HK-2 (cell line): ENCODE results near the gene NEK4.

Experiments used
- DNase-seq: peaks from one replicate; pipeline ENCODE4 v3.0.0-alpha.2; 2018; ENCODE audit not compliant: unreplicated experiment

NEK4 gene

DNA sequence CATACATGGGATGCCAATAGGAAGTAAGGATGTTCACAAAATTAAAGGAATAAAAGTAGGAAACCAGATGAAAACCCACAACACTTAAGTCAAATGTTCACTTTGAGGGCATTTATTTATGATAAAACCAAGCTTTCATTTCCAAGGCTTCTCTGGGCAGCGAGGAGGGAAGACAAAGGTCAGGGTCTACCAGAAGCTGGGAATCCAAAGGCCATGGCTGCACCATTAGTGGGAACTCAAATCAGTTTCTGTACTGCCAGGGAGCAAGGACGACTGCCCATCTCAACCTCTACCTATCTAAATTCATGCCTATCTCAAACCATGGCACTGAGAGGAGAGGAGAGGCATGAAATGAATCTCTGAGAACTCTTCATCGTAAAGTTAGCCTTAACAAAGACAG lies 107.6 kb downstream of the NEK4 start:
- no peak for DNase-seq

DNA sequence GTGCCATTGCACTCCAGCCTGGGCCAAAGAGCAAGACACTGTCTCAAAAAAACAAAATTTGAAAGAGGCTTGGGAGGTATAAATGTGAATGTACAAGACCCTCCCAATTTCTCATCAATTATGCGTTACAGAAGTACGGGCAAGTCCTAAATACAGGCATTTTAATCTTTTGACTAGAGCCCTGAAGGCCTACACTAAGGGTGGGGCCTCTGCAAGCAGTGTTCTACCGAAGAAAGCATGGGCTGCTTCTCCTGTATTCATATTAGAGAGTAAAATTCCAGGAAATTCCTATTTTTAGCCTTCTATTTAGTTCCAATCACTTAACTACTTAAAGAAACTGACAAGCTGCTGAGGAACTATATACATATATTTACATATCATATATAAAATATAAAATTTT lies 110.7 kb downstream of the NEK4 start:
- no peak for DNase-seq
